ENCODE data around the gene TOLLIP.

The TOLLIP gene

GRCh38 chr11:1290052-1291040, 19.1 kb downstream of the TOLLIP start:
- Histone ChIP-seq H3K27me3 (ENCODE audit: control insufficient read depth, low read length) (no peaks in the 10 kb centered on the region), H3K4me3 (ENCODE audit: low read length) (no peak overlapping the region), H3K4me1 (ENCODE audit: control insufficient read depth, low read length) (no peaks in the 10 kb centered on the region), H3K27ac (ENCODE audit: low read depth, low read length) (no peak overlapping the region), H3K36me3 (ENCODE audit: control insufficient read depth, low read length) (peaks cover 11% of the 10 kb centered on the region; the same call in 1 of the 2 replicates), H3K9me3 (ENCODE audit: control insufficient read depth, insufficient read depth, low read length) (peaks cover 9% of the 10 kb centered on the region; the same call in 1 of the 2 replicates), H3F3A (ENCODE audit: control insufficient read depth, insufficient read depth) (no peaks in the 10 kb centered on the region), H3K9me2 (replicated peaks; ENCODE audit: control insufficient read depth, low read length) (no peaks in the 10 kb centered on the region), H4K20me1 (ENCODE audit: control insufficient read depth, insufficient read depth, low read depth, low read length) (no peaks in the 10 kb centered on the region), H3K4me2 (ENCODE audit: low read length) (no peak overlapping the region), H3K79me2 (ENCODE audit: control insufficient read depth, low read length) (no peaks in the 10 kb centered on the region)
- TF ChIP-seq EZH2phosphoT487 (IDR thresholded peaks at IDR 0.05; ENCODE audit: borderline replicate concordance, low read length) (no peak), CTCF (IDR thresholded peaks at IDR 0.05; ENCODE audit: low read depth, low read length, poor library complexity, severe bottlenecking) (no peak)

DNA sequence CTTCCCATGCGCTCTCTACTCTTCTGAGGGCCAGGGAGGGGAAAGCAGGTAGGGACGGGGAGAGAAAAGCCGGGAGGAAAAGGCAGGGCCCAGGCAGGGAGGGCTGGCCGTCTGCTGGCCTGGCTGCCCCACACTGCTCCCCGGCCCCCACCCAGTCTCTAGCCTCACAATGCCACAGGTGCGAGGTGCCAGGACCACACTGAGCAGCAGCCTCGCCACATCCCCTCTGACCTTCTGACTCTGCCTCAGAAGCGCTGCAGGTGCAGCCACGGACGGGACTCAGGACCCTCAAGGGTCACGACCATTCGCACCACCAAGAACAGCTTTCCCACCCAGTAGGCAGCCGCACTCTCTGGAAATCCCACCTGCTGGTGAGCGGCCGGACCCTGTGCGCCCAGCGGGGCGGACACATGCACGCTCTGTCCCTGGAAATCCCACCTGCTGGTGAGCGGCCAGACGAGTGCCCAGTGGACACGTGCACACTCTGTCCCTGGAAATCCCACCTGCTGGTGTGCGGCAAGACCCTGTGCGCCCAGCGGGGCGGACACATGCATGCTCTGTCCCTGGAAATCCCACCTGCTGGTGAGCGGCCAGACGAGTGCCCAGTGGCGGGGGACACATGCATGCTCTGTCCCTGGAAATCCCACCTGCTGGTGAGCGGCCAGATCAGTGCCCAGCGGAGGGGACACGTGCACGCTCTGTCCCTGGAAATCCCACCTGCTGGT, 20.1 kb downstream of the TOLLIP start:
- Histone ChIP-seq H3K9me2 (replicated peaks; ENCODE audit: control insufficient read depth, low read length) (no peaks in the 10 kb centered on the region), H4K20me1 (ENCODE audit: control insufficient read depth, insufficient read depth, low read depth, low read length) (no peaks in the 10 kb centered on the region), H3K27ac (ENCODE audit: low read depth, low read length) (no peak overlapping the region), H3K27me3 (ENCODE audit: control insufficient read depth, low read length) (no peaks in the 10 kb centered on the region), H3K4me1 (ENCODE audit: control insufficient read depth, low read length) (no peaks in the 10 kb centered on the region), H3K4me3 (ENCODE audit: low read length) (no peak overlapping the region), H3K36me3 (ENCODE audit: control insufficient read depth, low read length) (peaks cover 11% of the 10 kb centered on the region; the same call in 1 of the 2 replicates), H3K9me3 (ENCODE audit: control insufficient read depth, insufficient read depth, low read length) (peaks cover 6% of the 10 kb centered on the region; the same call in 1 of the 2 replicates), H3K4me2 (ENCODE audit: low read length) (no peak overlapping the region), H3F3A (ENCODE audit: control insufficient read depth, insufficient read depth) (no peaks in the 10 kb centered on the region), H3K79me2 (ENCODE audit: control insufficient read depth, low read length) (no peaks in the 10 kb centered on the region)
- TF ChIP-seq CTCF (IDR thresholded peaks at IDR 0.05; ENCODE audit: low read depth, low read length, poor library complexity, severe bottlenecking) (no peak), EZH2phosphoT487 (IDR thresholded peaks at IDR 0.05; ENCODE audit: borderline replicate concordance, low read length) (no peak)

DNA sequence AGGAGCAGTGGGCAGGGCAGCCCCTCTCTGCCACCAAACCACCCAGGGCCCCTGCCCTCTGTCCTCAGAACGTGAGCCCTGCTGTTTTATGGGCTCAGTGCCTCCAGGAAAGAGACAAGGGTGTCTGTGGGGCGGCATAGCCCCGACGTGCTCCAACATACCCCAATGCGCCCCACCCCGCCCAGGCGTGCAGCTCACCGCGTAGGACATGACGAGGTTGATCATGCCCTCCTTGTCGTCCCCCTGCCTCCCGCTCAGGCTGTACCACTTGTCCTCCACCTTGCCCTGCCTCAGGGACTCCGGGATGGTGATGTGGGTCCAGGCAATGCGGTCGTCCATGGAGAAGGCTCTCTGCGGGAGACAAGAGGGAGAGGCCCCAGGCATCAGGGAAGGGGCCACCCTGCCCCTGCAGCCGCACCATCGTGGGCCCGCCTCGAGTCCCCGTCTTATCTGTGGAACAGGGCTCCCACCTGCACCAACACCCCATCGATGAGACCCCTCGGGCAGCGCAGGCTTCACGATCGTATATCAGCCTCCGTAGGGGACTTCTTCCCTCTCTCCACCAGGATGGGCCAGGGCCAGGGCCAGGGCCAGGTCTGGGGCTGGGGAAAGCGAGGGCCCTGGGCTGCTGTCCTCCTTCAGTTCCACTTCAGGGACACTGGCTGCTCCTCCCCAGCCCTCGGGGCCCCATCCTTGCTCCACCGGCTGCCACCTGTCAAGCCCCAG, 20.8 kb downstream of the TOLLIP start:
- Histone ChIP-seq H3K36me3 (ENCODE audit: control insufficient read depth, low read length) (peaks cover 11% of the 10 kb centered on the region; the same call in 1 of the 2 replicates), H3K4me2 (ENCODE audit: low read length) (no peak overlapping the region), H3F3A (ENCODE audit: control insufficient read depth, insufficient read depth) (no peaks in the 10 kb centered on the region), H3K79me2 (ENCODE audit: control insufficient read depth, low read length) (no peaks in the 10 kb centered on the region), H4K20me1 (ENCODE audit: control insufficient read depth, insufficient read depth, low read depth, low read length) (no peaks in the 10 kb centered on the region), H3K27me3 (ENCODE audit: control insufficient read depth, low read length) (no peaks in the 10 kb centered on the region), H3K4me3 (ENCODE audit: low read length) (no peak overlapping the region), H3K9me3 (ENCODE audit: control insufficient read depth, insufficient read depth, low read length) (peaks cover 4% of the 10 kb centered on the region; the same call in 1 of the 2 replicates), H3K4me1 (ENCODE audit: control insufficient read depth, low read length) (no peaks in the 10 kb centered on the region), H3K27ac (ENCODE audit: low read depth, low read length) (no peak overlapping the region), H3K9me2 (replicated peaks; ENCODE audit: control insufficient read depth, low read length) (no peaks in the 10 kb centered on the region)
- TF ChIP-seq CTCF (IDR thresholded peaks at IDR 0.05; ENCODE audit: low read depth, low read length, poor library complexity, severe bottlenecking) (no peak), EZH2phosphoT487 (IDR thresholded peaks at IDR 0.05; ENCODE audit: borderline replicate concordance, low read length) (no peak)

All from DOHH2 (cell line).